NCI-H446 (cell line): Measurements from ENCODE around the gene SHPK.

Source experiments
- DNase-seq, 2 experiments: peaks; one replicate each; lab custom pipeline; 2025; lab: John Stamatoyannopoulos, UW

Gene SHPK

GRCh38 chr17:3627769-3628167, 8.3 kb downstream of the SHPK start:
- no peak for DNase-seq

- no peak for DNase-seq
Measured at GRCh38 chr17:3626831-3627768, 8.9 kb downstream of the SHPK start.

GRCh38 chr17:3622977-3623594, 13.0 kb downstream of the SHPK start:
- no peak for DNase-seq

- DNase-seq, result no peak
Measured at GRCh38 chr17:3621146-3621720, 14.8 kb downstream of the SHPK start.

- no peak for DNase-seq
Measured at GRCh38 chr17:3615160-3615870, 20.7 kb downstream of the SHPK start.

- DNase-seq, result no peak
Measured at GRCh38 chr17:3613124-3613523, 22.9 kb downstream of the SHPK start.

GRCh38 chr17:3610523-3610922, 25.5 kb downstream of the SHPK start:
- no peak for DNase-seq

- DNase-seq, result no peak
Measured at GRCh38 chr17:3609689-3610088, 26.4 kb downstream of the SHPK start.

- DNase-seq, result no peak
Measured at GRCh38 chr17:3603870-3604259, 32.2 kb downstream of the SHPK start.

- no peak for DNase-seq
Measured at GRCh38 chr17:3603119-3603869, 32.8 kb downstream of the SHPK start.

GRCh38 chr17:3602499-3602898, 33.6 kb downstream of the SHPK start:
- peak in 1 of 2 experiments; percentile 12 for DNase-seq

- DNase-seq, result no peak
Measured at GRCh38 chr17:3600529-3601205, 35.4 kb downstream of the SHPK start.

- no peak for DNase-seq
Measured at GRCh38 chr17:3598078-3598477, 38.0 kb downstream of the SHPK start.

GRCh38 chr17:3596804-3597464, 39.1 kb downstream of the SHPK start:
- no peak for DNase-seq

- no peak for DNase-seq
Measured at GRCh38 chr17:3594976-3595375, 41.1 kb downstream of the SHPK start.

GRCh38 chr17:3594051-3594800, 41.8 kb downstream of the SHPK start:
- no peak for DNase-seq

GRCh38 chr17:3593384-3593783, 42.7 kb downstream of the SHPK start:
- no peak for DNase-seq

- DNase-seq, result no peak
Measured at GRCh38 chr17:3592216-3592860, 43.7 kb downstream of the SHPK start.

- no peak for DNase-seq
Measured at GRCh38 chr17:3590768-3591167, 45.3 kb downstream of the SHPK start.
